Erythroblast (primary cell): ENCODE data around the gene EYS.

Experiments
- GATA1 ChIP-seq: IDR thresholded peaks from 2 replicates; pipeline ENCODE4 v1.6.1; 2011; ENCODE audit warnings: low read depth, mild to moderate bottlenecking, control low read depth, low read length, moderate library complexity
- POLR2A ChIP-seq: IDR thresholded peaks from 2 replicates; pipeline ENCODE4 v1.6.1; 2011; ENCODE audit warnings: mild to moderate bottlenecking, low read length

GRCh38 chr6:63714091-63714490, 1992.9 kb downstream of the EYS start:
- TF ChIP-seq POLR2A (no peak), GATA1 (no peak)
